Astrocyte (in vitro differentiated cells and primary cell): Measurements from ENCODE around the gene MACO1. TPM values are rescaled to one million over a fixed set of nuclear protein-coding genes. Genes with fewer than 3 reads are reported as not detected.

Experiments used
- DNase-seq: peaks from one replicate; pipeline ENCODE4 v3.0.0-alpha.2; 2010; ENCODE audit warnings: low read depth
- FAIRE-seq: peaks from 2 replicates; lab custom pipeline; 2011; peaks lifted over from hg19 to GRCh38; lab: Jason Lieb, UNC
- H2AFZ ChIP-seq: 2 replicates; pipeline ENCODE4 v1.6.0; 2012; ENCODE audit warnings: low read depth, low read length, inconsistent platforms
- H3K27ac ChIP-seq: 2 replicates; pipeline ENCODE4 v1.5.1; 2011; ENCODE audit warnings: low read depth, low read length, inconsistent platforms
- H3K27me3 ChIP-seq: 2 replicates; pipeline ENCODE4 v1.6.0; 2011; ENCODE audit warnings: low read length, inconsistent platforms; ENCODE audit not compliant: insufficient read depth
- H3K36me3 ChIP-seq: 2 replicates; pipeline ENCODE4 v1.5.1; 2011; ENCODE audit warnings: low read length, inconsistent platforms; ENCODE audit not compliant: insufficient read depth
- H3K4me1 ChIP-seq: 2 replicates; pipeline ENCODE4 v1.5.1; 2011; ENCODE audit warnings: low read length, inconsistent platforms; ENCODE audit not compliant: insufficient read depth
- H3K4me2 ChIP-seq: 2 replicates; pipeline ENCODE4 v1.6.0; 2012; ENCODE audit warnings: low read length, inconsistent platforms
- H3K4me3 ChIP-seq: 2 replicates; pipeline ENCODE4 v1.5.1; 2011; ENCODE audit warnings: low read depth, mild to moderate bottlenecking, low read length, inconsistent platforms; ENCODE audit not compliant: insufficient read depth
- H3K79me2 ChIP-seq: 2 replicates; pipeline ENCODE4 v1.6.0; 2012; ENCODE audit warnings: mild to moderate bottlenecking, low read length, inconsistent platforms; ENCODE audit not compliant: insufficient read depth
- H3K9ac ChIP-seq: 2 replicates; pipeline ENCODE4 v1.6.0; 2012; ENCODE audit warnings: mild to moderate bottlenecking, low read length, inconsistent platforms
- H3K9me3 ChIP-seq: 2 replicates; pipeline ENCODE4 v1.5.1; 2012; ENCODE audit warnings: low read depth, mild to moderate bottlenecking, low read length, inconsistent platforms; ENCODE audit not compliant: insufficient read depth
- H4K20me1 ChIP-seq: 2 replicates; pipeline ENCODE4 v1.6.0; 2012; ENCODE audit warnings: low read length, inconsistent platforms; ENCODE audit not compliant: insufficient read depth
- H3K27ac Mint-ChIP-seq: one replicate; pipeline ENCODE4 v1.8.0; 2021; ENCODE audit warnings: mild to moderate bottlenecking, mixed read lengths; ENCODE audit not compliant: unreplicated experiment
- H3K27me3 Mint-ChIP-seq: one replicate; pipeline ENCODE4 v1.8.0; 2021; ENCODE audit warnings: low read depth, mixed read lengths; ENCODE audit not compliant: unreplicated experiment
- H3K36me3 Mint-ChIP-seq: one replicate; pipeline ENCODE4 v1.8.0; 2021; ENCODE audit warnings: low read depth, mixed read lengths; ENCODE audit not compliant: unreplicated experiment
- H3K4me1 Mint-ChIP-seq: one replicate; pipeline ENCODE4 v1.8.0; 2021; ENCODE audit warnings: low read depth, mixed read lengths; ENCODE audit not compliant: unreplicated experiment
- H3K4me3 Mint-ChIP-seq: one replicate; pipeline ENCODE4 v1.8.0; 2021; ENCODE audit warnings: mild to moderate bottlenecking, moderate library complexity, mixed read lengths; ENCODE audit not compliant: unreplicated experiment
- H3K9me3 Mint-ChIP-seq: one replicate; pipeline ENCODE4 v1.8.0; 2021; ENCODE audit warnings: mild to moderate bottlenecking, mixed read lengths; ENCODE audit not compliant: unreplicated experiment
- CTCF ChIP-seq: IDR thresholded peaks from 2 replicates; pipeline ENCODE4 v1.5.1; 2011; ENCODE audit warnings: low read depth, mild to moderate bottlenecking, inconsistent platforms, low read length, moderate library complexity; ENCODE audit not compliant: insufficient read depth
- EZH2 ChIP-seq: IDR thresholded peaks from 2 replicates; pipeline ENCODE4 v1.6.1; 2012; ENCODE audit warnings: mild to moderate bottlenecking, low read length, inconsistent platforms; ENCODE audit not compliant: insufficient read depth
- total RNA-seq: library from RNA; stranded (reverse); gene quantifications from 2 replicates; pipeline ENCODE4 v1.2.1, GENCODE V29; 2021

The MACO1 gene
- total RNA-seq, 1 donor from 2014 or later = 31.8 TPM

GRCh38 chr1:25537153-25537831, 106.6 kb downstream of the MACO1 start:
- H2AFZ ChIP-seq = no peak overlapping the region
- DNase-seq = no peak
- no peak for FAIRE-seq

GRCh38 chr1:25538191-25538767, 107.6 kb downstream of the MACO1 start:
- peaks cover 34% of the 10 kb centered on the region for H3K27me3 Mint-ChIP-seq
- H3K27ac ChIP-seq = no peak overlapping the region
- H2AFZ ChIP-seq = no peak overlapping the region
- H3K4me3 ChIP-seq = no peak overlapping the region
- no peak overlapping the region for H3K4me3 Mint-ChIP-seq
- DNase-seq = no peak
- H3K4me1 ChIP-seq = no peaks in the 10 kb centered on the region
- H4K20me1 ChIP-seq = no peaks in the 10 kb centered on the region
- no peaks in the 10 kb centered on the region for H3K79me2 ChIP-seq
- H3K9me3 Mint-ChIP-seq = no peaks in the 10 kb centered on the region
- no peaks in the 10 kb centered on the region for H3K9me3 ChIP-seq
- H3K36me3 Mint-ChIP-seq = no peaks in the 10 kb centered on the region
- H3K9ac ChIP-seq = no peak overlapping the region
- no peak for FAIRE-seq
- no peak for TF ChIP-seq CTCF
- TF ChIP-seq EZH2 = no peak
- H3K4me2 ChIP-seq = no peak overlapping the region
- peaks cover 12% of the 10 kb centered on the region for H3K27me3 ChIP-seq
- H3K27ac Mint-ChIP-seq = no peak overlapping the region
- no peaks in the 10 kb centered on the region for H3K4me1 Mint-ChIP-seq
- no peaks in the 10 kb centered on the region for H3K36me3 ChIP-seq

More at GRCh38 chr1:25537153-25537831, 106.6 kb downstream of the MACO1 start:
- TF ChIP-seq EZH2 (no peak), CTCF (no peak)
- no peak overlapping the region for H3K27ac ChIP-seq
- H3K4me1 ChIP-seq = peaks cover 4% of the 10 kb centered on the region
- H3K4me3 ChIP-seq = no peak overlapping the region
- no peaks in the 10 kb centered on the region for H3K9me3 Mint-ChIP-seq
- no peaks in the 10 kb centered on the region for H3K9me3 ChIP-seq
- H3K36me3 Mint-ChIP-seq = no peaks in the 10 kb centered on the region
- no peak overlapping the region for H3K27ac Mint-ChIP-seq
- H4K20me1 ChIP-seq = no peaks in the 10 kb centered on the region
- H3K4me3 Mint-ChIP-seq = no peak overlapping the region
- peaks cover 32% of the 10 kb centered on the region for H3K27me3 Mint-ChIP-seq
- peaks cover 12% of the 10 kb centered on the region for H3K27me3 ChIP-seq
- H3K79me2 ChIP-seq = no peaks in the 10 kb centered on the region
- no peaks in the 10 kb centered on the region for H3K36me3 ChIP-seq
- no peak overlapping the region for H3K9ac ChIP-seq
- H3K4me1 Mint-ChIP-seq = peaks cover 4% of the 10 kb centered on the region
- H3K4me2 ChIP-seq = no peak overlapping the region

- TF ChIP-seq CTCF (no peak), EZH2 (no peak)
- Mint-ChIP-seq H3K4me3 (no peak overlapping the region), H3K4me1 (no peaks in the 10 kb centered on the region), H3K36me3 (no peaks in the 10 kb centered on the region), H3K9me3 (no peaks in the 10 kb centered on the region), H3K27ac (no peak overlapping the region), H3K27me3 (peaks cover 33% of the 10 kb centered on the region)
- H3K36me3 ChIP-seq = no peaks in the 10 kb centered on the region
- H4K20me1 ChIP-seq = peaks cover 15% of the 10 kb centered on the region
- DNase-seq (no peak), FAIRE-seq (no peak)
- no peak overlapping the region for H3K9ac ChIP-seq
- H2AFZ ChIP-seq = no peak overlapping the region
- no peak overlapping the region for H3K27ac ChIP-seq
- H3K4me2 ChIP-seq = no peak overlapping the region
- H3K79me2 ChIP-seq = peaks cover 7% of the 10 kb centered on the region
- H3K9me3 ChIP-seq = no peaks in the 10 kb centered on the region
- no peak overlapping the region for H3K4me3 ChIP-seq
- peaks cover 10% of the 10 kb centered on the region for H3K4me1 ChIP-seq
- H3K27me3 ChIP-seq = peaks cover 12% of the 10 kb centered on the region
Measured at GRCh38 chr1:25540750-25541342, 110.1 kb downstream of the MACO1 start.
